ENCODE measurements around the gene PHLPP1. TPM values are rescaled to one million over a fixed set of nuclear protein-coding genes. Genes with fewer than 3 reads are reported as not detected.
A peak's percentile ranks its signal among the peaks of the same experiment; 100 is the strongest.

The PHLPP1 gene
- total and polyA plus RNA-seq, 2 of the 13 experiments (the other 11 are each of a cell fraction or from before 2014, with no cell fraction given), result 9.8 to 18.5 TPM

GRCh38 chr18:62714671-62715435 lies 488 bp upstream of the PHLPP1 start (continued):
- TF ChIP-seq CSRNP2 (CRISPR knock-in tag; conservative IDR thresholded peaks at IDR 0.05; ENCODE audit: low read depth), result no peak
- 0 out of 2 replicates have a peak, but pooled peaks have one; percentile 33 for TF ChIP-seq MIXL1 (CRISPR knock-in tag; IDR thresholded peaks at IDR 0.05)
- TF ChIP-seq ZNF207 (IDR thresholded peaks at IDR 0.05; ENCODE audit: borderline replicate concordance), result no peak
- no peak for TF ChIP-seq ZNF75D (CRISPR knock-in tag; IDR thresholded peaks at IDR 0.05; ENCODE audit: borderline replicate concordance)
- TF ChIP-seq ZNF720 (CRISPR knock-in tag; IDR thresholded peaks at IDR 0.05), result no peak
- 0 out of 2 replicates have a peak, but pooled peaks have one; percentile 18 for TF ChIP-seq ZNF124 (CRISPR knock-in tag; IDR thresholded peaks at IDR 0.05)
- peak; percentile 52; the same call in 1 of the 2 replicates for TF ChIP-seq CCDC6 (CRISPR knock-in tag; IDR thresholded peaks at IDR 0.05)
- no peak for TF ChIP-seq REXO4 (CRISPR knock-in tag; IDR thresholded peaks at IDR 0.05; ENCODE audit: borderline replicate concordance)
- TF ChIP-seq HNF1B (CRISPR knock-in tag; IDR thresholded peaks at IDR 0.05), result peak; percentile 55; the same call in 1 of the 2 replicates
- no peak for TF ChIP-seq EHMT2 (IDR thresholded peaks at IDR 0.05; ENCODE audit: borderline replicate concordance, low read depth, low read length)
- no peak for TF ChIP-seq ZNF709 (CRISPR knock-in tag; IDR thresholded peaks at IDR 0.05)
- no peak for TF ChIP-seq ZNF30 (CRISPR knock-in tag; IDR thresholded peaks at IDR 0.05)
- peak; percentile 33; the same call in 1 of the 2 replicates for TF ChIP-seq KMT2A (CRISPR knock-in tag; IDR thresholded peaks at IDR 0.05)
- no peak for TF ChIP-seq ZNF580 (CRISPR knock-in tag; IDR thresholded peaks at IDR 0.05; ENCODE audit: borderline replicate concordance, low read depth)
- TF ChIP-seq, protein P1, sequence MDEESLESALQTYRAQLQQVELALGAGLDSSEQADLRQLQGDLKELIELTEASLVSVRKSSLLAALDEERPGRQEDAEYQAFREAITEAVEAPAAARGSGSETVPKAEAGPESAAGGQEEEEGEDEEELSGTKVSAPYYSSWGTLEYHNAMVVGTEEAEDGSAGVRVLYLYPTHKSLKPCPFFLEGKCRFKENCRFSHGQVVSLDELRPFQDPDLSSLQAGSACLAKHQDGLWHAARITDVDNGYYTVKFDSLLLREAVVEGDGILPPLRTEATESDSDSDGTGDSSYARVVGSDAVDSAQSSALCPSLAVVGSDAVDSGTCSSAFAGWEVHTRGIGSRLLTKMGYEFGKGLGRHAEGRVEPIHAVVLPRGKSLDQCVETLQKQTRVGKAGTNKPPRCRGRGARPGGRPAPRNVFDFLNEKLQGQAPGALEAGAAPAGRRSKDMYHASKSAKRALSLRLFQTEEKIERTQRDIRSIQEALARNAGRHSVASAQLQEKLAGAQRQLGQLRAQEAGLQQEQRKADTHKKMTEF (CRISPR knock-in tag; IDR thresholded peaks at IDR 0.05), result peak; percentile 94
- TF ChIP-seq ZNF501 (CRISPR knock-in tag; IDR thresholded peaks at IDR 0.05), result peak; percentile 94
- no peak; the same call in none of the 2 replicates for TF ChIP-seq ZBTB38 (CRISPR knock-in tag; IDR thresholded peaks at IDR 0.05)
- no peak for TF ChIP-seq ZNF20 (CRISPR knock-in tag; IDR thresholded peaks at IDR 0.05)
- no peak for TF ChIP-seq CBX1 (IDR thresholded peaks at IDR 0.05; ENCODE audit: low read depth)
- TF ChIP-seq NONO (IDR thresholded peaks at IDR 0.05), result no peak
- peak; percentile 33; the same call in 1 of the 2 replicates for TF ChIP-seq NONO (CRISPR knock-in tag; conservative IDR thresholded peaks at IDR 0.05)
- TF ChIP-seq ZNF317 (CRISPR knock-in tag; IDR thresholded peaks at IDR 0.05), result peak; percentile 24; the same call in 1 of the 2 replicates
- no peak for TF ChIP-seq ZNF547 (CRISPR knock-in tag; IDR thresholded peaks at IDR 0.05)
- TF ChIP-seq KDM5A (IDR thresholded peaks at IDR 0.05; ENCODE audit: borderline replicate concordance, low read length), result no peak
- TF ChIP-seq, protein P2, sequence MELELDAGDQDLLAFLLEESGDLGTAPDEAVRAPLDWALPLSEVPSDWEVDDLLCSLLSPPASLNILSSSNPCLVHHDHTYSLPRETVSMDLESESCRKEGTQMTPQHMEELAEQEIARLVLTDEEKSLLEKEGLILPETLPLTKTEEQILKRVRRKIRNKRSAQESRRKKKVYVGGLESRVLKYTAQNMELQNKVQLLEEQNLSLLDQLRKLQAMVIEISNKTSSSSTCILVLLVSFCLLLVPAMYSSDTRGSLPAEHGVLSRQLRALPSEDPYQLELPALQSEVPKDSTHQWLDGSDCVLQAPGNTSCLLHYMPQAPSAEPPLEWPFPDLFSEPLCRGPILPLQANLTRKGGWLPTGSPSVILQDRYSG (CRISPR knock-in tag; IDR thresholded peaks at IDR 0.05), result no peak; the same call in 1 of the 2 replicates
